NCI-H446 treated with DMSO at 0.1 percent for 48 hours (cell line): ENCODE results near the gene C6orf47.

Experiments
- DNase-seq: peaks from one replicate; lab custom pipeline; 2025; lab: John Stamatoyannopoulos, UW

C6orf47 gene

GRCh38 chr6:31687860-31688693 is 27.5 kb upstream of the C6orf47 start:
- no peak for DNase-seq

DNA sequence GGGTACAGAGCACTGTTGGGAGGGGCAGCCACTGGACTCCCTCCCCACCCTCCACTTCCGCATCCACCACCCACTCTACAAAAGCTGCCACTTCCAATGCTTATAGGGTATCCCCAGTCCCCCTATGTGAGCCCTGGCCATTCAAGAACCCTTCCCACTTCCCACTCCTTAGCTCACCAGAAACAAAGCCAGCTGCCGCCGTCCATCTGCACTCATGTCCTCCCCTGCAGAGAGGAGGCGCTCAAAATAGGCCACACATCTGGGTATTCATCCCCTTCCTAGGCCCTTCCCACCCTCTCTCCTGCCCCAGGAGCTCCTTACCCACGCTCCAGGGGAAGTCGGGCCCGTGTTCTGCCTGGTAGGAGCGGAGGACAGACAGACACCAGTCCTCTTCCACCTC is 26.7 kb upstream of the C6orf47 start:
- no peak for DNase-seq

DNA sequence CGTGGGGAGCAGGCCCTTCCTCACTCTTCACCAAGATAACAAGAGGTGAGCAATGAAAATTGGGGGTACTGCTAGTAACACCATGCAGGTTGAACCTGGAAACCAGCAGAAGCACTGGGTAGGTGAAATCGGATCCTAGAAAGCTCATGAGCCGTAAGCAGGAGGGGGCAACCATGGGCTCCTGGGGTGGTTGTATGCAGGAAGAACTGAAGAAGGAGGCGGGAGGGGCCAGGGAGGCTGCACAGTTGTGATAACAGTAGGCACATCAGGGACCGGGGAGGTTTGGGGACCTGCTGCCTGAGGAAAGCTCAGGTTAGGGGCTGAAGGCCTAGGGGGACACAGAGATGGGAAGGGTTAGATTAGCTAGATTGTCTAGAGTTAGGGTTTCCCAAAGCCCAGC is 25.9 kb upstream of the C6orf47 start:
- no peak for DNase-seq

DNA sequence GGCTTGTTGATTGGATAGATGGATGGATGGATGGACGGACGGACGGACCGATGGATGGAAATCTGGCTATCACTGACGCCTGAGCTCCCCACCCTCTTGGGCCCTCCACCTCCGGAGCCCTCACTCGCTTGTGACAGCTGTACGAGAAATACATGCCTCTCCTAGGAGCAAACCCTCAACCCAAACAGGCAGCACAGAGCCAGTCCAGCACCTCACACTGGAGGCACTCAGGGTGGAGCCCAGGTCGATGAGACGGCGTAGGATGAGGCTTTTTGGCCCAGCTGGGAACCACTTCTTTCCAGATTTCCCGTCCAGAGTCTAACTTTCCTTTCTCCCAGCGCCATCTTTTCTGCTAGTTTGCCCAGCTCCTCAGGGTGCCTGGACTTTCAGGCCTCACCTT is 23.0 kb upstream of the C6orf47 start:
- DNase-seq, result no peak

DNA sequence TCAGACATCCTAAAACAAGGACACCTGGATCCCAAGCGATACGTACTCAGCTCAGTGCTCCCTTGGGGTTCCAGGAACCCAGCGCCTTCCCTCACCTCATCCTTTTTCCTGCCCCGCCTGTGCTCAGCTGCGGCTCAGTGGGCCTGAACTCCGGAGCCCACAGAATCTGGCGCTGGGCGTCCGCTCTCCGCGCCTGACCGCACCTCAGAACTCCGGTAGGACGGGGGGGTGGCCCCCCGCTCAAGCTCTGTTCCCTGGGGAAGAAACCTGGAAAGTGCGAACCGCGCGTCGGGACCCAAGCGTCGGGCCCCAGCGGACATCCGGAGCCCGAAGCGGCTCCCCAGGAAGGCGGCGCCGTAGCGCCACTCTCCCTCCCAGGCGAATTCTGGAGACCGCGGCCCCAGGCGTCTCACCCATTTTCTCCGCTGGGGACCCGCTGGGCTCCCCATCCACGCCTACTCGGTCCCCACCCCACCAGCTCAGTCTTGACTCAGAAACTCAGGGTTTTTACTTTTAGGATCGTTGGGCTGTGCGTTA is 20.6 kb upstream of the C6orf47 start:
- no peak for DNase-seq

DNA sequence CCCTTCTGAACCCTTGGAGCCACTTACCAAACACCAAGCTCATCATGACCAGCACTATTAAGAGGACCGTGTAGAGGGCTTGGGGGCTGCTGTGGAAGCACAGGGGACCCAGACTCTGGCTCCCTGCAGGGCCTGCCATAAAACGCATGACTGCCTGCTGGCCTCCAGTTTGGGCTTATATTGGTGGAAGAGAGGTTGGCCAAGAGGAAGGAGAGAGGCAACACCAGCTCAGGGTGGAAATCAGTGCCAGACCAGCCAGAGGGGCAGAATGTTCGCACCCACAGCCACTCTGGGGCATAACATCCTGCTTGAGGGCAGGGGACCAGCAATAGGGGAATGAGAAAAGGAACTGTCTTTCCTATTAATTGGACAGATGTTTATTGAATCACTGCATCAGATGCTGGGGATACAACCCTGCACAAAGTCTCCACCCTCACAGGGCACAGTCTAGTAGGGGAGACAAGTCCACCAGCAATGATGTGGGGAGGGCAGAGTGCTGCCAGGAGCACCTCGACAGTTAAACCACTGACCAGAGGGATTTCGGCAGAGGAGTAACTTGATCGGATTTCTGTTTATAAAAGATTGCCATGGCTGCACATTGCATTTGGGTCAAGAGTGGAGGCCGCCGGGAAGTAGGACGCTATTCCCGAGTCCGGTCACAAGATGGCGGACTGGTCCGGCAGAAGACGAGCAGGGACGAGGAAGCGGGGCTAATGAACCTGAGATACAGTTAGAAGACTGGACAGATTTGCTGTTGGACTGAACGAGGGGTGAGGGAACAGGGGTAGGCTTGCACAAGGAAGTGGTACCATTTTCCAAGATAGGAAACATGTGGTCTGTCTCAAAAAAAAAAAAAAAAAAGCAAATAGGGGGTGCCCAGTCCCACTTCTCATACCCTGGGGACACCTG is 19.9 kb upstream of the C6orf47 start, which contains the start of gene LY6G5C:
LY6G5C (minus strand) TSS at position 842 of the 909 bp plus-strand sequence; CDS start at position 148, 694 bp downstream.
- peak; percentile 27 for DNase-seq

GRCh38 chr6:31677955-31678354 is 17.4 kb upstream of the C6orf47 start:
- DNase-seq, result no peak

DNA sequence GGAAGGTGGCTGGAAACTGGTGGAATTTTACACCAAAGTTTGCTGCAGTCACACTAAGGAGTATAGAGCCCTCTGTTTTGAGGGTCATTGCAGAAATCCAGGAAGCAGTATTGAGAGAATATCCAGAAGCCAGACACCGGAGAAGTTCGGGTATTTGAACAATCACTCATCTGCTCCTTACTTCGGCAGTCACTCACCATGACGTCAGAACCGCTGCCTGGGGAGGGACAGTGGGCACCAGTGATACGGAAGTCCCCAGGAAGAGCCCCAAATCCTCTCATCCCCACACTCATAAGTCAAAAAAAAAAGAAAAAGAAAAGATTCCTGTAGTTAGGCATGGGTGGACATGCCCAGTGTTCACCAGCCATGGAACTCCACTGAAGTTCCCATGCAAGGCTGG is 16.3 kb upstream of the C6orf47 start:
- DNase-seq, result no peak

DNA sequence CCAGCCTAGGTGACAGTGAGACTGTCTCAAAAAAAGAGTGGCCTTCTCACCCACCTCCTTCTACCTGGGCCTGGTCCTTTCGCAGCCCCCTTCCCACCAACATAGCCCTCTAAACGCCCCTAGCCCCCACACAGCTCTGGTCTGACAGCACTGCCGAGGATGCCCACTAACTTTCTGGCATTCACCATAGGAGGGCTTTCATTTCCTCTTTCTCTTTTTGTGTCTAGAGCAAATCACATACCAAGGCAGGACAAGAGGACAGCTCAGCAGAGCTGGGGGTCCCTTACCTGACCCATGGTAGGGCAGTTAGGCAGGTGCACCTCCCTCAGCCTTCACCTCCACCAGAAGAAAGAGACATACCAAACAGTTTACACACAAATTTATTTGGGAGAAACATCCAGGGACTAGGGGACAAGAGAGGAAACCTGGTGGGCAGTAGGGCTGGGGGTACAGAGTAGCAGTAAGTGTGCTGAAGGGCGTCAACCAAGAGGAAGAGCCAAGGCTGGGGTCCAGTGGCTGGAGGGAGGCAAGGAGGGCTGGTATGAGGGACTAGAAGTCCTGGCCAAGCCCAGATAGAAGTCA is 15.8 kb upstream of the C6orf47 start:
- DNase-seq, result no peak

DNA sequence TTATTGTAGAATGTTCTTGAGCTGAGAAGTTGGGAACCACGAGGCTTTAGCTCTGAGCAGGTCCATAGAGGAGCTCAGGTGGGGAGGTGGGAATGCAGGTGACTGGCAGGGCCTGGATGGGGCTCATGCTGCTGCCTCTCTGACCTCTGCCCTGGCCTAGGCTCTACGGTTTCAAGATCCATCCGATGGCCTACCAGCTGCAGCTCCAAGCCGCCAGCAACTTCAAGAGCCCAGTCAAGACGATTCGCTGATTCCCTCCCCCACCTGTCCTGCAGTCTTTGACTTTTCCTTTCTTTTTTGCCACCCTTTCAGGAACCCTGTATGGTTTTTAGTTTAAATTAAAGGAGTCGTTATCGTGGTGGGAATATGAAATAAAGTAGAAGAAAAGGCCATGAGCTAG is 9.1 kb upstream of the C6orf47 start, which contains the start of gene LY6G5B:
LY6G5B (plus strand) TSS at position 301 of the 400 bp plus-strand sequence. CDS start 975 bp downstream, outside the sequence.
- DNase-seq, result no peak

DNA sequence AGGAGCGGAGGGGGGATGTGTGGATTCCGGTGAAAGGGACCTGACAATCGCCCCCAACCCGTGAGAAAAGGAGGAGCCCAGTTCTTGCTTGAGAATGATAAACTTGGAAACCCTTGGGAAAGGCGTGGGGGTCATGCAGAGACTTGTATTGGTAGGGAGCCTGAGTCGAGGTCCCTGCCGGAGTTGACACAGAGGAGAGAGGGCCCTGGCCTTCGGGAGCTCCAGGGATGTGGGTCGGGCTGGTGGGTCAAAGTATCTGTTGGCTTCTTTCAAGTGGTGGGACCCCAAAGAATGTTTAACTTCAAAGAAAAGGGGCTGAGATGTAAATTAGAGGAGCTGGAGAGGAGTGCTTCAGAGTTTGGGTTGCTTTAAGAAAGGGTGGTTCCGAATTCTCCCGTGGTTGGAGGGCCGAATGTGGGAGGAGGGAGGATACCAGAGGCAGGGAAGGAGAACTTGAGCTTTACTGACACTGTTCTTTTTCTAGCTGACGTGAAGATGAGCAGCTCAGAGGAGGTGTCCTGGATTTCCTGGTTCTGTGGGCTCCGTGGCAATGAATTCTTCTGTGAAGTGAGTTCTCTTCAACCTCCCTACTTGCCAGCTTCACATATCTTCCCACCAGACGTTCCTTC is 5.9 kb upstream of the C6orf47 start:
- DNase-seq, result no peak

DNA sequence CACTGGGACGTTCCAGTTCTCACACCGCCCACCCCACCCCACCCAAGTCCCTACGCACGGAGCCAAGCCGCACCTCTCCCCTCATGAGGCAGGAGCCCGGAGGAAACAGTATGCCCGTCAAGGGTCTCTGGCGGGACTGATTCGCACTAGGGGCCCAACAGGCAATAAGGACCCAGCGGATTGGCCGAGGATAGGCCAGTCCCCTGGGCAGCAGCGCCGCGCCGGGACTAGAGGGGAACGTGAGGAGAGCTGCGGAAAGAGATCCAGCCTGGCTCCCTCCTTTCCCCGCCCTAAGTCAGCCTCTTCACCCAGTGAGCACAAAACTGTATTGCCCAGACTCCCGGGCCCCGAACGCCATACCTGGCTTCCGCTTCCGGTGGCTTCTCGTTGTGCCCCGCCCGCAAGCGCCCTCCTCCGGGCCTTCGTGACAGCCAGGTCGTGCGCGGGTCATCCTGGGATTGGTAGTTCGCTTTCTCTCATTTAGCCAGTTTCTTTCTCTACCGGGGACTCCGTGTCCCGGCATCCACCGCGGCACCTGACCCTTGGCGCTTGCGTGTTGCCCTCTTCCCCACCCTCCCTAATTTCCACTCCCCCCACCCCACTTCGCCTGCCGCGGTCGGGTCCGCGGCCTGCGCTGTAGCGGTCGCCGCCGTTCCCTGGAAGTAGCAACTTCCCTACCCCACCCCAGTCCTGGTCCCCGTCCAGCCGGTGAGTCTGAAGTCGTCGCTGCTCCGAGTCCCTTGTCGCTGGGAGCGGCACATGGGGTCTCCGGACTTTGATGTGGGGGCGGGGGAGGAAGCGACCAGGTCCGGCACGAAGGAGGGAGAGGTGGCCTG is 5.1 kb upstream of the C6orf47 start, which contains the start of gene CSNK2B:
CSNK2B (plus strand) TSS at position 580 of the 836 bp plus-strand sequence. CDS start 752 bp downstream, outside the sequence.
- DNase-seq, result peak; percentile 97

GRCh38 chr6:31664790-31665500 is 4.4 kb upstream of the C6orf47 start, which contains the start of gene GPANK1:
Gene GPANK1 (minus strand): TSS chr6:31664997. CDS start chr6:31664478, 519 bp downstream.
- DNase-seq, result peak; percentile 93

- DNase-seq, result peak; percentile 22
These were observed 3.6 kb upstream of the C6orf47 start for GRCh38 chr6:31663961-31664789.

DNA sequence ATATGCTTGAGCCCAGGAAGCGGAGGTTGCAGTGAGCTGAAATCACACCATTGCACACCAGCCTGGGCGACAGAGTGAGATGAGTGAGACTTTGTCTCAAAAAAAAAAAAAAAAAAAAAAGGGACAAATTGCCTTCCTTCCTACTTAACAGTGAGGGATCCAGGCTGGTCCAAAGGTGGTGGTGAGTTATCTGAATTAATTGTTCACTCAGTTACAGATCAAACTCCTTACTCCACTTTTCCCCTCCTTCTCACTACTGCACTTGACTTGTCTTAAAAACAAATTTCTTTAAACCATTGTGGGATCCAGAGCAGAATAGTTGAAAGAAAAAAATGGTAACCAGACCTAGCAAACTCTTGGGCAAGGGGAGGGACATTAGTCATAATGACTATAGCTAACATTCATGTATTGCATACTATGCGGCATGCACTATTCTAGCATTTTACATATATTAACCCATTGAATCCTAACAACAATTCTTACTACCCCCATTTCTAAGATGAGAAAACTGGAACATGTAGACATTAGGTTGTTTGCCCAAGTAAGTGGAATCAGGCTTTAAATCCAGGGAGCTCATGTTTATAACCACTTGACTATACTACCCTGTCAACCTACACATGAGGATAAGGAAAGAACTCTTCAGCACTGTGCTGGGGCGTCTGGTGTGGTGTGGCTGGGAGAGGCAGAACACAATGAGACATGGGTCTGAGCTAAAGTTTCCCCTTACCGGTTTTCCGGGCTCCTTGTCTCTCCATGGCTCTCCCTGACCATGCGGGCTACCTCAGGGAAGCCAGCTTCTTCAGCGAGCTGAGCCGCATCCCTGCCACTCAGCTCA is 2.8 kb upstream of the C6orf47 start:
- no peak for DNase-seq

DNA sequence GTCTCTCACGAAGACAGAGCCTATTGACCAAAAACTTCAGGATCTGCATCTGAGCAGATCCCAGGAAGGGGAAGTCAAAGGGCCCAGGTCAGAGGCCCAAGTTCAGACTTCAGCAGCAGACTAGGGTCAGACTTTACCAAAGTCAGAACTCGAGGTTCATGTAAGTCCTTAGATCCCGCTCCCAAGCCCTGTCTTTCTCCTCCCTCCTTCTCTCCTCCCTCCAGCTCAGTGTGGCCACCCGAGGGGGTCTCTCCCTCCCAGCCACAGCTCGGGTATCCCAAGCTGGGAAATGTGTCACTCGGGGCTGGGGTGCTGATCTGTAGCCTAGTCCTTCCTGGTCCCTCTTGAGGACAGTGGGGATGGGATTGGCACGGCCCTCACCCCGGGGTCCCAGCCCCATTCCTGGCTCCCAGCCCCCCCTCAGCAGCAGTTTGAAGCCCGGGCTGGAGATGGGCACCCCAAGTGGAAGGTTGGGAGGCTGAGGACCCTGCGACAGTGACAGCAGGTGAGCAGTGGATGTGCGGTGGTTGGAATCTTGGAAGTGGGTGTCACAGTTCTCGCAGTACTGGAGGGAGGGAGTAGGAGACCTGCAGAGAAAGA is 1.6 kb upstream of the C6orf47 start:
- DNase-seq, result no peak
